Measurements from ENCODE around the gene KCNH6. TPM values are rescaled to one million over a fixed set of nuclear protein-coding genes. Genes with fewer than 3 reads are reported as not detected.

KCNH6 gene
- total RNA-seq, 2 experiments from 2014 or later, result not detected

GRCh38 chr17:63528183-63528582 lies 5.0 kb downstream of the KCNH6 start:
- no peak overlapping the region for H3K4me3 Mint-ChIP-seq
- DNase-seq, result no peak
- intact Hi-C loops (cut with DNase I, micrococcal nuclease), result no loop called here
- TF ChIP-seq, protein P1, sequence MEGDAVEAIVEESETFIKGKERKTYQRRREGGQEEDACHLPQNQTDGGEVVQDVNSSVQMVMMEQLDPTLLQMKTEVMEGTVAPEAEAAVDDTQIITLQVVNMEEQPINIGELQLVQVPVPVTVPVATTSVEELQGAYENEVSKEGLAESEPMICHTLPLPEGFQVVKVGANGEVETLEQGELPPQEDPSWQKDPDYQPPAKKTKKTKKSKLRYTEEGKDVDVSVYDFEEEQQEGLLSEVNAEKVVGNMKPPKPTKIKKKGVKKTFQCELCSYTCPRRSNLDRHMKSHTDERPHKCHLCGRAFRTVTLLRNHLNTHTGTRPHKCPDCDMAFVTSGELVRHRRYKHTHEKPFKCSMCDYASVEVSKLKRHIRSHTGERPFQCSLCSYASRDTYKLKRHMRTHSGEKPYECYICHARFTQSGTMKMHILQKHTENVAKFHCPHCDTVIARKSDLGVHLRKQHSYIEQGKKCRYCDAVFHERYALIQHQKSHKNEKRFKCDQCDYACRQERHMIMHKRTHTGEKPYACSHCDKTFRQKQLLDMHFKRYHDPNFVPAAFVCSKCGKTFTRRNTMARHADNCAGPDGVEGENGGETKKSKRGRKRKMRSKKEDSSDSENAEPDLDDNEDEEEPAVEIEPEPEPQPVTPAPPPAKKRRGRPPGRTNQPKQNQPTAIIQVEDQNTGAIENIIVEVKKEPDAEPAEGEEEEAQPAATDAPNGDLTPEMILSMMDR (IDR thresholded peaks at IDR 0.05), result no peak
- ATAC-seq (ENCODE audit: poor library complexity), result no peak
- ChIA-PET CTCF (no interaction called here), POLR2A (no interaction called here)
- Histone ChIP-seq H3K9me3 (ENCODE audit: control insufficient read depth in 1 of 2, insufficient read depth in 1 of 2, low read length in 2 of 2) (peaks cover 0 to 8% of the 10 kb centered on the region in 2 experiments), H3K4me3 (ENCODE audit: low read length) (no peak overlapping the region), H3K27me3 (ENCODE audit: control insufficient read depth in 1 of 2, insufficient read depth in 2 of 2, low read length in 2 of 2) (peaks cover 11 to 12% of the 10 kb centered on the region in 2 experiments), H3K4me1 (ENCODE audit: insufficient read depth, low read length) (peaks cover 5% of the 10 kb centered on the region), H3K27ac (ENCODE audit: low read depth in 1 of 2, low read length in 2 of 2) (no peak overlapping the region), H3K36me3 (ENCODE audit: insufficient read depth, low read length) (no peaks in the 10 kb centered on the region)
- H3K9me3 Mint-ChIP-seq, result no peaks in the 10 kb centered on the region
- peaks cover 17% of the 10 kb centered on the region for H3K27me3 Mint-ChIP-seq
- H3K4me1 Mint-ChIP-seq (ENCODE audit: low read depth), result no peaks in the 10 kb centered on the region
- no peak overlapping the region for H3K27ac Mint-ChIP-seq
- H3K36me3 Mint-ChIP-seq (ENCODE audit: low read depth), result no peaks in the 10 kb centered on the region

DNA sequence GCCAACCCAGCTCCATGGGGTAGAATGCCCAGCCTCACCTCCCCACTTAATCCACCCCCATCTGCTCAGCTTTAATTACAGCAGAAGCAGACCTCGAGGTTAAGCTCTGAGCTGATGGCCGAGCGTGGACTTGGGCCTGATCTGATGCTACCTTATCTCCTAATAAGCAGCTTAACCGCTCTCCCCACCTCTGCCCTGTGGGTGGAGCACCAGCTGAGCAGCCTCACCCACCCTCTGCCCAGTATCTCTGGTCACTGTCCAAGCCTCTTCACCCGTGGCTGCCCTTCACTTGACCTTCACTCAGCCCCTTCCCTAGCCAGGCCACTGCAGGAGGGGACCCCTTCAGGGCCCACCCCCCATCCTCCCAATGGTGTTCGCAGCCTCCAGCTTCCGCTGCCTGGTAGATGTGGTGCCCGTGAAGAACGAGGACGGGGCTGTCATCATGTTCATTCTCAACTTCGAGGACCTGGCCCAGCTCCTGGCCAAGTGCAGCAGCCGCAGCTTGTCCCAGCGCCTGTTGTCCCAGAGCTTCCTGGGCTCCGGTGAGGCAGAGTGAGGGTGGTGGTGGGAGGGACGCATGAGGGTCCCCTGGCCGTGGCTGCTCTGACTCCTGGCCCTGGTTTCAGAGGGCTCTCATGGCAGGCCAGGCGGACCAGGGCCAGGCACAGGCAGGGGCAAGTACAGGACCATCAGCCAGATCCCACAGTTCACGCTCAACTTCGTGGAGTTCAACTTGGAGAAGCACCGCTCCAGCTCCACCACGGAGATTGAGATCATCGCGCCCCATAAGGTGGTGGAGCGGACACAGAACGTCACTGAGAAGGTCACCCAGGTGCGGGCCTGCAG lies 6.8 kb downstream of the KCNH6 start:
- Mint-ChIP-seq H3K9me3 (no peaks in the 10 kb centered on the region), H3K4me3 (no peak overlapping the region), H3K36me3 (ENCODE audit: low read depth) (no peaks in the 10 kb centered on the region), H3K4me1 (ENCODE audit: low read depth) (no peaks in the 10 kb centered on the region), H3K27me3 (peaks cover 4% of the 10 kb centered on the region), H3K27ac (no peak overlapping the region)
- POLR2A ChIA-PET, result no interaction called here
- TF ChIP-seq, protein P1 (IDR thresholded peaks at IDR 0.05), result no peak
- Histone ChIP-seq H3K27me3 (ENCODE audit: control insufficient read depth in 1 of 2, insufficient read depth in 2 of 2, low read length in 2 of 2) (peaks cover 0 to 5% of the 10 kb centered on the region in 2 experiments), H3K9me3 (ENCODE audit: control insufficient read depth in 1 of 2, insufficient read depth in 1 of 2, low read length in 2 of 2) (no peaks in the 10 kb centered on the region), H3K4me1 (ENCODE audit: insufficient read depth, low read length) (no peaks in the 10 kb centered on the region), H3K36me3 (ENCODE audit: insufficient read depth, low read length) (no peaks in the 10 kb centered on the region), H3K27ac (ENCODE audit: low read depth in 1 of 2, low read length in 2 of 2) (no peak overlapping the region), H3K4me3 (ENCODE audit: low read length) (no peak overlapping the region)
- intact Hi-C loops (cut with DNase I, micrococcal nuclease), result no loop called here
- ATAC-seq (ENCODE audit: poor library complexity) (no peak), DNase-seq (no peak)
- CTCF ChIA-PET, result no interaction called here

DNA sequence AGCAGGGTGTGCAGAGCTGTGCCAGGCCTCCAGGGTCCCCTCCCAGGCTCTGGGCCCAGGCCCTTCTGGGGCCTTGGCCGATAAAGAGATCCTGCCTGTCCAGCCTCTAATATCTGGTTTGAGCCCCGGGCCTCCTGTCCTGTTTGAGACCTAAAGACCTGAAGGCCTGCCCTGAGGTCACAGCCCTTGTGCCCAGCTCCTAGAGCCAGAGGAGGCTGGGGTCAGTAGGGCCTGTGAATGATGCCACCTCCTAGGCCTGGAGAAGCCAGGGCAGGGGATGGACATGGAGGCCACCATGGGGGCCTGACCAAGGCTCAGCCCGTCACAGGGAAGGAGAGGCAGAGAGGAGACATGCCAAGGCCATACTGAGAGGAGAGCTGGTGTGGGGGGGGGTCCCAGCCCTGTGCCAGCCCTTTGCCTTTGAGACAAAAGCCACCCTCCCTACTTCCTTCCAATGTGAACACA lies 7.4 kb downstream of the KCNH6 start:
- Histone ChIP-seq H3K4me1 (ENCODE audit: insufficient read depth, low read length) (no peaks in the 10 kb centered on the region), H3K4me3 (ENCODE audit: low read length) (no peak overlapping the region), H3K27ac (ENCODE audit: low read depth in 1 of 2, low read length in 2 of 2) (no peak overlapping the region), H3K9me3 (ENCODE audit: control insufficient read depth in 1 of 2, insufficient read depth in 1 of 2, low read length in 2 of 2) (no peaks in the 10 kb centered on the region), H3K27me3 (ENCODE audit: control insufficient read depth in 1 of 2, insufficient read depth in 2 of 2, low read length in 2 of 2) (peaks cover 0 to 4% of the 10 kb centered on the region in 2 experiments), H3K36me3 (ENCODE audit: insufficient read depth, low read length) (no peaks in the 10 kb centered on the region)
- CTCF ChIA-PET, result no interaction called here
- peaks cover 4% of the 10 kb centered on the region for H3K27me3 Mint-ChIP-seq
- DNase-seq, result no peak
- no peak for ATAC-seq (ENCODE audit: poor library complexity)
- intact Hi-C loops (cut with DNase I, micrococcal nuclease), result no loop called here
- POLR2A ChIA-PET, result no interaction called here
- H3K27ac Mint-ChIP-seq, result no peak overlapping the region
- no peak overlapping the region for H3K4me3 Mint-ChIP-seq
- no peaks in the 10 kb centered on the region for H3K9me3 Mint-ChIP-seq
- TF ChIP-seq, protein P1 (IDR thresholded peaks at IDR 0.05), result no peak
- H3K4me1 Mint-ChIP-seq (ENCODE audit: low read depth), result no peaks in the 10 kb centered on the region
- H3K36me3 Mint-ChIP-seq (ENCODE audit: low read depth), result no peaks in the 10 kb centered on the region

Measured in CD4-positive, alpha-beta T cell (primary cell).